Esophagus squamous epithelium (tissue), 4 donors: ENCODE data around the gene PAPSS2.

Source experiments
- POLR2A ChIP-seq, 4 donors: fragments of 450-650 bp; IDR thresholded peaks; one replicate each; pipeline ENCODE4 v1.6.1; 2017; ENCODE audit warnings: antibody characterized with exemption in 4 of 4, mild to moderate bottlenecking in 4 of 4, moderate library complexity in 3 of 4
- TF ChIP-seq, protein P1 (sequence below), 6 experiments: fragments of 450-650 bp in 4 of 6; fragments of 200-600 bp in 2 of 6; sonication (generic) in 2 of 6; IDR thresholded peaks; one replicate each; pipeline ENCODE4 v1.5.1; 2016 to 2019; ENCODE audit warnings: antibody characterized with exemption in 6 of 6, mild to moderate bottlenecking in 4 of 6, moderate library complexity in 4 of 6

GRCh38 chr10:87652261-87652660 is 7.4 kb upstream of the PAPSS2 start:
- TF ChIP-seq, protein P1, sequence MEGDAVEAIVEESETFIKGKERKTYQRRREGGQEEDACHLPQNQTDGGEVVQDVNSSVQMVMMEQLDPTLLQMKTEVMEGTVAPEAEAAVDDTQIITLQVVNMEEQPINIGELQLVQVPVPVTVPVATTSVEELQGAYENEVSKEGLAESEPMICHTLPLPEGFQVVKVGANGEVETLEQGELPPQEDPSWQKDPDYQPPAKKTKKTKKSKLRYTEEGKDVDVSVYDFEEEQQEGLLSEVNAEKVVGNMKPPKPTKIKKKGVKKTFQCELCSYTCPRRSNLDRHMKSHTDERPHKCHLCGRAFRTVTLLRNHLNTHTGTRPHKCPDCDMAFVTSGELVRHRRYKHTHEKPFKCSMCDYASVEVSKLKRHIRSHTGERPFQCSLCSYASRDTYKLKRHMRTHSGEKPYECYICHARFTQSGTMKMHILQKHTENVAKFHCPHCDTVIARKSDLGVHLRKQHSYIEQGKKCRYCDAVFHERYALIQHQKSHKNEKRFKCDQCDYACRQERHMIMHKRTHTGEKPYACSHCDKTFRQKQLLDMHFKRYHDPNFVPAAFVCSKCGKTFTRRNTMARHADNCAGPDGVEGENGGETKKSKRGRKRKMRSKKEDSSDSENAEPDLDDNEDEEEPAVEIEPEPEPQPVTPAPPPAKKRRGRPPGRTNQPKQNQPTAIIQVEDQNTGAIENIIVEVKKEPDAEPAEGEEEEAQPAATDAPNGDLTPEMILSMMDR (IDR thresholded peaks at IDR 0.05): no peak
- no peak for TF ChIP-seq POLR2A (IDR thresholded peaks at IDR 0.05)
